Measurements from ENCODE around the gene ESR2.
"Not testable (repeated sequence)": the region's sequence is repeated elsewhere in the genome, so short reads cannot be mapped to it uniquely, and the experiment has no call there.

ESR2 gene

GRCh38 chr14:64123241-64123822, 170.8 kb downstream of the ESR2 start:
- no peak for DNase-seq

DNA sequence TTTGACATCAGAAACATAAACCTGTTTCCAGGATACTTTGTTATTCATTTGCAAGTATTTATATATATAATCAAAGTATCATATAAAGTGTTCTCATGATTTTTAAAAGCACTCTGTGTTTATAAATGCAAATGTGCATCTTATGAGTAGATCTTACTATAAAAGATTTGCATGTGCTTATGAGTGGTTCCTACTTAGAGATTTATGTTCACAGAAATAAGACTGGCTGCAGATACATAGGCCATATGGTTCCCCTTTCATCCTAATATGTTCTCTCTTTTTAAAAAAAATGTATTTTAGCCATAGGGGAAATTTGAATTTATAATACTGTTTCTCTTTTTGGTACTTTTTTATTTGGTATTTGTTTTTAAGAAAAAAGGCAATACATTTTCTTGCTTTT, 174.2 kb downstream of the ESR2 start:
- no peak for DNase-seq

GRCh38 chr14:64119500-64119899, 174.7 kb downstream of the ESR2 start:
- no peak for DNase-seq

DNA sequence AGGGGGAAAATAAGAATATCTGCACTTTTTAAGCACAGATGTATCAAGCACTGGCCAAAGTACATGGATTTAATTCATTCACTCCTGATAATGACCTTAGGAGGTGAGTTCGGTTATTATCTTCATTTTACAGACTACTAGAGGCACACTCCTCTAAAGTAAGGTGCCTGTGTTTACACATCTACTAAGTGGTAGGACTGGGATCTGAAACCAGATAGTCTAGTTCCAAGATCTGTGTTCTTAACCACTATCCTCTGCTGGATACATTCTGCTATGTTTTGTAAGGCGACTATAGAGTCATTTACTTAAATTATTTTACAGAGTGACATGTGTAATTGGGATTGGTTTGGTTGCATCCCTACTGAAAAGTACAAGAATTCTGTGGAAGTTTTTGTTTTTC, 175.3 kb downstream of the ESR2 start:
- no peak for DNase-seq

GRCh38 chr14:64118403-64118742, 175.8 kb downstream of the ESR2 start:
- not testable (repeated sequence) for DNase-seq

DNA sequence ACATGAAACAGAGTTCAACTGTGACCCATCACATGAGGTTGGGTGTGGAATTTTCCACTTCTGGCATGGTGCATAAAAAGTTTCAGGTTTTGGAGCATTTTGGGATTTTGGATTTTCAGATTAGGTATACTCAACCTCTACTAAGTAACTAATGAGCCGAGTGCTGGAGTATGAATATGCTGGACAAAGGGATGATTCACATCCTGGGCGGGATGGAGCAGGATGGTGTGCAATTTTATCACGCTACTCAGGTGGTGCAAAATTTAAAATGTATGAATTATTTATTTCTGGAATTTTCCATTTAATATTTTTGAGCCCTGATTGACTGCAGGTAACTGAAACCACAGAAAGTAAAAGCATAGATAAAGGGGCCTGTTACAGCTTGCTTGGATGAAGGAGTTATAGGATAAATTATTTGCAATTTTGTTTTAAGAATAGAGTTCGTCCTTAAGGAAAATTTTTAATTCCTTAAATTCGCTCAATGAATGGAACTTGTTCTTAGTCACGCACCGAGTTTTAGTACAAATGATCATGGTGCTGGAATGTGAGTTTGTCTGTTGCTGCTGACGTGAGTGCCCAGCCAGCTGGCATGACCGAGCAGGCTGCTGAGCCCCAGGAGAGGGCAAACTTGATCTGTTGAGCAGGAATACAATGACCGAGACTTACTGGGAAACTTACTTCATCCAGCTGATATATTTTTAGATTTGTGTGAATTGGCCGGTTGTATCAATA, 176.3 kb downstream of the ESR2 start:
- DNase-seq: no peak

DNA sequence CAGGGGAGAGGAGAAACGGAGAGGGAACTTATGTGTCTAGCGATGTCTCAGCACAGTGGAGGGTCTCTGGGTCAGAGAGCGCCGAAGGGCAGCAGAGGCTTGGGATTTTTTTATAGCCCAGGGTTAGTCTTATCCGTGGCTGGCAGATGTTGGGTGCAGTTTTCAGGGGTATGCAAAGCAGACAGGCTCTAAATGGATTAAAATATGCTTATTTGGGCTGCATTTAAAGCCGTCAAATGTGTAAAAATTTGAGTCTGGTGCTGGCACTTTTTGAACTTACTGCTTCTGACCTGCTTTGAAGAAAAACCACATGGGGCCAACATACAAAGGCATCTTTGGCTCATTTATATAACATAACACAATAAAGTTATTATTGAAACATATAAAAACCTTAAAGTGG, 178.8 kb downstream of the ESR2 start:
- no peak for DNase-seq

DNA sequence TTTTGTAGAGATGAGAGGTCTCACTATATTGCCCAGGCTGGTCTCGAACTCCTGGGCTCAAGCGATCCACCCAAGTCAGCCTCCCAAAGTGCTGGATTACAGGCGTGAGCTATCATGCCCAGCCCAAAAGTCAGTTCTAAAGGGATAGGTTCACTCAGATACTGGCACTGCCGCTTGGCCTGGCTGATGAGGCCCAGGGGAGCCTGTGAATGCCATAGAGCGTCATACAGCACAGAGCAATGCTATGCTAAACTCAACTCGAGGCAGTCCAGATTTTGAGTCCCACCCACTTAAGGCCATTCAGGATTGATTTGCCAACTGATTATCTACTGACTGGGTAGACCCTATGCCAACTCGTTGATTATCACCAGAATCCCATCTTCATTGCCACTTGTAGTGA, 179.4 kb downstream of the ESR2 start:
- no peak for DNase-seq

DNA sequence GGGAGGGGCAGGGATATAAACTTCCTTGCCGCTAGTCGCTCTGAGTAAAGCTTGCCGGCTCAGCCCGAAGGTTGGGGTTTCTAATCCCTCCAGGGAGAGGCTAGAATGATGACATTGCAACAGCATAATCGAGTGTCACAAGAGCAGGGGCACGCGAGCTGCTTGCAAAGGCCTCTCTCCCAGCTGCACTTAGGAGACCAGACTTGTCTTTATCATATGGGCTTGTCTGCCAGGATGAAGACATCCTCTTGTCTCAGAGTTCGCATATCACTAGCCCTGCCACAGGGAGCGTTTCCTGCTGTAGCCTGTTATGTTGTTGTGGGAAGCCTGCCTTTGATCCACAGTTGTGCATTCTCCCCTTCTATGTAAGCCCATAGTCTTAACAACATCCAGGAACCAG, 180.0 kb downstream of the ESR2 start:
- peak; percentile 4 for DNase-seq

- DNase-seq: no peak
Observed at GRCh38 chr14:64112867-64113678, 181.1 kb downstream of the ESR2 start.

GRCh38 chr14:64110802-64111201, 183.4 kb downstream of the ESR2 start:
- DNase-seq: no peak

- DNase-seq: no peak
Observed at GRCh38 chr14:64109819-64110554, 184.2 kb downstream of the ESR2 start.

- DNase-seq: no peak
Observed at GRCh38 chr14:64107438-64107837, 186.7 kb downstream of the ESR2 start.

DNA sequence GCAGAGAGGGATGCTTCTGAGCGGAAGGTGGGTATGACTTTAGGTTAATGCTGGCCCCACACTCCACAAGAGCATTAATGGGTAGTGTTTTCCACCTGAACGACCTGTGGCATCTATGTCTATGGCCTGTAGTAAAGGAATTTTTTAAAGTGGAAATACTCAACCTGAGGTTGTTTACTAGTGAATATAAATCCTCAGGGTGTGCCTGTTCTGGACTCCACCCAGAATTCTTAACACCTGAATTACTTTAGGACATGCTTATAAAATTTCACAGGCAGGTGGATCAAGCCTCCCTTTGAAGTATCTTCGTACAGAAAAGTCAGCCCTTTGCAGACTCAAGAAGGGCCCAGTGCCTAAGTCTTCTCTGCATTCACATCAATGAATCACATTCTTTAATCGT, 196.1 kb downstream of the ESR2 start:
- DNase-seq: no peak

DNA sequence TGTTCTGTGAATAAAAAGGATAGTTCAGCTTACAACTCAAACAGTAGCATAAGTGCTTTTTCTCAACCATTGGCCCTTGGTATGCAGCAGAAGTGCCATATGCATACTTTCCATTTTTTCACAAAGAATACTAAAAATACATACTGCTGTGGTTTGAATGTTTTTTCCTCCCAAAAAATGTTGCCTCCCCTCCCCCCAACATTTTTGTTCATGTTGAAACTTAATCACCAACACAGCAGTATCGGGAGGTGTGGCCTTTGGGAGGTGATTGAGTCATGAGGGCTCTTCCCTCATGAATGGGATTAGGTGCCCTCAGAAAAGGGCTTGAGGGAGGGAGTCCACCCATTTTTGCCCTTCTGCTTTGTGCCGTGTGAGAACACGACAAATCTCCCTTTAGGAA, 198.6 kb downstream of the ESR2 start:
- no peak for DNase-seq

DNA sequence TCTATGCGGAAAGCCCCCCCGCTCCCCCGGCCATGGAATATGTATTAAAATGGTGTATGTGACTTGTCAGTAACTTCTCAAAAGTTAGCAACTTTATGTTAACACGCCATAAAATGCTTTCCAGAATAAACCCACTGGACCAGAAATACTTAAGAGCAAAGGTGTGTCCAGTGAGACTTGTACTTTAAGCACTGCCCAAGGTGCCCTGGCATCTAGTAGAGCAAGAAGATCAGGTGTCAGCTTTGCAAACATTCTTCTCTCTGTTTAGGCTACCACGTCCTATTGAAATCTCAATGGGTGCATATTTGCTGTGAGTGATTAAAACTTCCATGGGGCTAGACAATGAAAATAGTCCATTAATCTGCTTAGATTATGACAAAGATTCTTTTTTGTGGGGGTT, 201.2 kb downstream of the ESR2 start:
- no peak for DNase-seq

- DNase-seq: no peak
Observed at GRCh38 chr14:64092338-64092737, 201.8 kb downstream of the ESR2 start.

GRCh38 chr14:64091217-64091616, 203.0 kb downstream of the ESR2 start:
- no peak for DNase-seq

DNA sequence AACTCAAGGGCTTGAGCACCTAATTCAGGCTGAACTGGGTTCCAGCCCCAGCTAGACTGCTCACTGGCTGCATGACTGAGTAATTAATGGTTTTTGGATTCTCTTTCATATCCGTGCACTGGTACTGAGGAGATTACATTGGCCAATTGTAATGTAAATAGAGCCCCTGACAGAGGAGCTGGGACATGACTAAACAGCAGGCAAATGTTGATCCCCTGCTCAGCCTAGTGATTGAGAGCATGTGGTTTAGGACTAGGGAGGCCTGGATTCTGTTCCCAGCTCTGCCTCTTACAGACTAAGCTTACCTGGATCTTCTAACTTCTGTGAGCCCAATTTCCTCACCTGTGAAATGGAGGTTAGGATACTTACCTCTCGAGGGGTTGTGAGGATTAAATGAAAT, 204.3 kb downstream of the ESR2 start:
- no peak for DNase-seq

- DNase-seq: no peak
Observed at GRCh38 chr14:64088647-64088964, 205.6 kb downstream of the ESR2 start.

GRCh38 chr14:64082837-64083236, 211.3 kb downstream of the ESR2 start:
- no peak for DNase-seq

- DNase-seq: no peak
Observed at GRCh38 chr14:64081174-64081746, 212.9 kb downstream of the ESR2 start.

DNA sequence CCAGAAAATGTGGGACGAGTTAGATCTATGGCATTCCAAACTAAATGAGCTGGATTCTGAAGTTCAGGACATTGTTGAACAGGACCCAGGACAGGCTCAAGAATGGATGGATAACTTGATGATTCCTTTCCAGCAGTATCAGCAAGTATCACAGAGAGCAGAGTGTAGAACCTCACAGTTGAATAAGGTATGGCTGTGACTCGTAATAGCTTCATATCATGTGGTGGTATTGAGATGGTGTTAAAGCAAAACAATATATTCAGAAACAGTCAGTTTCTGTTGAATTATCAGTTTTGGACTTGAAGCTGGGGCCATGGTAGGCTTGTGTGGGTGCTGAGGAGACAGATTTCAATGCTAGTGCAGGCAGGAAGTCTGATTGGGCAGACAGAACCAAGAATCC, 213.7 kb downstream of the ESR2 start:
- DNase-seq: no peak
